ENCODE measurements around the gene PDHX.

Gene PDHX

DNA sequence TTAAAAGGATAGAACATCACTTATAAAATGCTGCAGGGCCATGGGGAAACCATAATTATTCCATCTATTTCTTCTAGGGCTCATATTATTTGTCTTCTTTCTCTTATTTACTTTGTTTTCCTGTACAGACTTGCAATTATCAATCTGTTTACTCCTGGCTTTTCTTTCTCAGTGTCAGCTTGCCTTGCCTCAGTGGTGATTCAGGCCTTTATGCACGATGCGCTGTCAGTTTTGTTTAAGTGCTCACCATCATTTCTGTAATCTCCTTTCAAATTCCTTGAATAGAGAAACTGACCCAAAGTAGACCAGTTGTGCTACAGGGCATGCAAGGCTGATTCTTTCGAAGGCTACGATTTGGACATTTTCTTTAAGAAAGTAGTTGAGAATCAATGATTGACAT lies 4.7 kb downstream of the PDHX start:
- DNase-seq (ENCODE audit: low read depth): no peak
- TF ChIP-seq, protein P1, sequence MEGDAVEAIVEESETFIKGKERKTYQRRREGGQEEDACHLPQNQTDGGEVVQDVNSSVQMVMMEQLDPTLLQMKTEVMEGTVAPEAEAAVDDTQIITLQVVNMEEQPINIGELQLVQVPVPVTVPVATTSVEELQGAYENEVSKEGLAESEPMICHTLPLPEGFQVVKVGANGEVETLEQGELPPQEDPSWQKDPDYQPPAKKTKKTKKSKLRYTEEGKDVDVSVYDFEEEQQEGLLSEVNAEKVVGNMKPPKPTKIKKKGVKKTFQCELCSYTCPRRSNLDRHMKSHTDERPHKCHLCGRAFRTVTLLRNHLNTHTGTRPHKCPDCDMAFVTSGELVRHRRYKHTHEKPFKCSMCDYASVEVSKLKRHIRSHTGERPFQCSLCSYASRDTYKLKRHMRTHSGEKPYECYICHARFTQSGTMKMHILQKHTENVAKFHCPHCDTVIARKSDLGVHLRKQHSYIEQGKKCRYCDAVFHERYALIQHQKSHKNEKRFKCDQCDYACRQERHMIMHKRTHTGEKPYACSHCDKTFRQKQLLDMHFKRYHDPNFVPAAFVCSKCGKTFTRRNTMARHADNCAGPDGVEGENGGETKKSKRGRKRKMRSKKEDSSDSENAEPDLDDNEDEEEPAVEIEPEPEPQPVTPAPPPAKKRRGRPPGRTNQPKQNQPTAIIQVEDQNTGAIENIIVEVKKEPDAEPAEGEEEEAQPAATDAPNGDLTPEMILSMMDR (IDR thresholded peaks at IDR 0.05; ENCODE audit: insufficient read depth, low read depth, low read length, missing control alignments): no peak
- H3K4me3 ChIP-seq (ENCODE audit: low read depth, low read length): no peak overlapping the region

DNA sequence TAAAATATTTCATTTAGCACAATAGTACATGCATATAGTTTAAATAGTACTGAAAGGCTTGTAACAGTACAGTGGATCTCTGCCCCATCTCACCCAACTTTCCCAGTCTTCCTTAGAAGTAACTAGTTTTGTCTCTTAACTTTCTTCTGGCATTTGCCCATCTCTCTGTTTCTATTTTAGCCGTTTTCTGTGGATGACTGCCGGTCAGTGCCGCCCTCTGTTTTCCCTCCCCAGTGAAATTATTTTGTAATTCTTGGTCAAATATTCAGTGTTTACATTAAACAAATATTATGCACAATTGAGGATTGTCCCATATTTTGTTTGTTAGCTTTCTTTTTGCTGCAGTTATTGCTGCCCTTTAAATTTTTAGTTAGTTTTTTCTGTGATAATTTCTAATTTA lies 8.3 kb downstream of the PDHX start:
- TF ChIP-seq, protein P1 (IDR thresholded peaks at IDR 0.05; ENCODE audit: insufficient read depth, low read depth, low read length, missing control alignments): no peak
- H3K4me3 ChIP-seq (ENCODE audit: low read depth, low read length): no peak overlapping the region
- DNase-seq (ENCODE audit: low read depth): no peak

DNA sequence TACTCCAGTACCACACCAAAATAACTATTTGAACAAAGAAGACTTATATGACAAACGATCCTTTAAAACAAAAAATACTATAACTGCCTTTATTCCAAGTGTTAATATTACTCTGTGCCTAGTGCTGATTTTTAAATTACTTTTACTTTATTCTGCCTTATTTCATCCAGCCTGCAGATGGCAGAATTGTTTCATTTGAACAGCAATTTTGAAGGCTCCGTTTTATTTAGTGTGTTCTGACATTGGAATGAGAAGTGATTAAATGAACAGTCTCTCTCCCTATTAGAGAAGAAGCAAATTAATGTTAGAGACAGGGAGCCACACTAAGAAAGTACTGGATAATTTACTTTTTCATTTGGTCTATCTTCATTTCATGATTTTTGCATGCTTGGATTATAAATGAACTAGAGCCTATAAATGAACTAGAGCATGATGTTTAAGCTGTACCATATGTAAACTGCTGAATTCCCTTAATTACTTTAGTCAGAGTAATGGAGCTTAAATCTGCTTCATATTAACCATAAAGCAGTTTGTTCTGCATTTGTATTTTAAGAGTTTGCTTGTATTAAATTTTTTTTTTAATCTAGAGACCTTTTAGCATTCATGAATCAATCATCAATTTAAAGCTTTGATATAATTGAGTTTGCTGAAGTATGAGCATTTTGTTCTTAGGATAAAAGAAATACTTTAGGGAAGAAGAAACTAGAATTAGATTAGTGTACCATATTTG lies 9.8 kb downstream of the PDHX start:
- DNase-seq (ENCODE audit: low read depth): peak; percentile 53
- TF ChIP-seq, protein P1 (IDR thresholded peaks at IDR 0.05; ENCODE audit: insufficient read depth, low read depth, low read length, missing control alignments): peak; percentile 59
- no peak overlapping the region for H3K4me3 ChIP-seq (ENCODE audit: low read depth, low read length)

DNA sequence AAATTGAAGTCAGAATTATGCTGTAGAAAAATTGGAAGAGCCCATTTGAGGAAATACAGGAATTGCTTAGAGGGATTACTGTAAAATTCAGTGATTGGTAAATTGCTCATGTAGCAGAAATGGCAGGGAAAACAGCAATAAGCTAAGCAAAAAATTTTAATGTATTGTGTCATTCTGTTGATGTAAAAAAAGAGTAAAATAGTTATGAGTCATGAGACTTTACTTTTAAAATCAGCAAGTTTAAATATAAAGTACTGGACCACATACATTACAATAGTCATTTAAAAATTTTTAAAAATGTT lies 10.4 kb downstream of the PDHX start:
- H3K4me3 ChIP-seq (ENCODE audit: low read depth, low read length): no peak overlapping the region
- TF ChIP-seq, protein P1 (IDR thresholded peaks at IDR 0.05; ENCODE audit: insufficient read depth, low read depth, low read length, missing control alignments): no peak
- DNase-seq (ENCODE audit: low read depth): no peak

DNA sequence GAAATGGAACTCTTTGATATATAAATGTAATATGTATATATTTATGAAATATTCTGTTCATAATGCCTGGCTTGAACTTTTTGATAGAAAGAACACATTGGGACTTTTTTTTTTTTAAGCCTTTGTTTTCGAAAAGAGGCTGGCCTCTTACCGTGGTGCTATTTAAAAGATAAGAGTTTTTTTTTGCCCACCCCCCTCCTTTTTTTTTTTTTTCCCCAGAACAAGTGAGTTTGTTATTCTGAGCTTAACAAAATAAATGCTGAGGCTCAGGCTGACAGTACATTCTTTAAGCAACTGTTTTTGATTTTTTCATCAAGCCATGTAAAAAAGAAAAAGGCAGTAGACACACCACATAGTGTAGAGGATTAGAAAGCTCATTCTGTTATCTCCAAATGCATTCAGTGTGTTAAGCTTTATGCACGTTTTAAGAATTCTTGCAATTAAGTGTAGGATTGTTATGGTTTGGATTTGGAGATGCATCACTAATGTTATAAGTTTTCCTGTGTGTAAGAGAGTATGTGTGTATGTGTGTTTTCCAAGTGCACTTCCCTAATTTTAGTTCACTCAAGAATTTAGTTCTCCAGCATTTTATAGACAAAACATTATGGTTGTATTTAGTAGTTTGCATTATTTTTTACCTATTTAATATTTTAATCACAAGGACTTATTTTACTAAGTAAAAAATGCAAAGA lies 12.0 kb downstream of the PDHX start:
- TF ChIP-seq, protein P1 (IDR thresholded peaks at IDR 0.05; ENCODE audit: insufficient read depth, low read depth, low read length, missing control alignments): no peak
- H3K4me3 ChIP-seq (ENCODE audit: low read depth, low read length): no peak overlapping the region
- DNase-seq (ENCODE audit: low read depth): no peak

DNA sequence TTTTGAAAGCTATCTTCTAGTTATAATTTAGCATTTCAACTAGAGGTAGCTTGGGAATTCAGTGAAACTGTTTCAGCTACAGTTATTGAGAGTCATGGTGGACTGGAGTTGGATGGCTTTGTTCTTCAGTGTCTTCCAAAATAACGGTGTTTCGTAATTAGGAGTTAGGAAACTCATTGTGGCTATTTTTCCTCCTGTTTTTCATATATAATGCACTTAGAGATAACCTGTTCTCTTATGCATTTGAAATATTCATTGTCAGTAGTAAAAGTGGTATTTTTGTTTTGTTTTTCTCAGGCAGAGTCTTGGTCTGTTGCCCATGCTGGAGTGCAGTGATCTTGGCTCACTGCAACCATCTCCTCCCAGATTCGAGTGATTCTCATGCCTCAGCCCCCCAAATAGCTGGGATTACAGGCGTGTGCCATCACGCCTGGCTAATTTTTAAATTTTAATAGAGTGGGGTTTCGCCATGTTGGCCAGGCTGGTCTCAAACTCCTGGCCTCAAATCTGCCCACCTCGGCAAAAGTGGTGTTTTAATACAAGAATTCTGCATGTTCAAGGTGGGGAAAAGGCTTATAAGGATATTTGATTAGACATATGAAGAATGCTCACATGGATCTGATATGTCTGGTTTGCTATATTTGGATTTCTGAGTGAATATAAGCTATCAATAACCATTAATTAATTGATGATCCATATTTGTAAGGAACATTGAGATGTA lies 12.7 kb downstream of the PDHX start:
- TF ChIP-seq, protein P1 (IDR thresholded peaks at IDR 0.05; ENCODE audit: insufficient read depth, low read depth, low read length, missing control alignments): no peak
- H3K4me3 ChIP-seq (ENCODE audit: low read depth, low read length): no peak overlapping the region
- no peak for DNase-seq (ENCODE audit: low read depth)
